OCI-LY7 (cell line): Measurements from ENCODE around the gene RNF212.

ENCODE experiments used
- CTCF ChIP-seq: fragments of 200-600 bp; sonication (generic); conservative IDR thresholded peaks from 2 replicates; pipeline ENCODE4 v1.5.1; 2014; ENCODE audit warnings: mild to moderate bottlenecking, antibody characterized with exemption, low read length, moderate library complexity, mixed read lengths
- EZH2phosphoT487 ChIP-seq: fragments of 200-600 bp; sonication (generic); IDR thresholded peaks from 2 replicates; pipeline ENCODE4 v1.6.1; 2018; ENCODE audit warnings: low read depth, borderline replicate concordance, mild to moderate bottlenecking, mixed run types, antibody characterized with exemption, low read length, moderate library complexity, mixed read lengths

- TF ChIP-seq CTCF (no peak), EZH2phosphoT487 (no peak)
Measured at GRCh38 chr4:1074077-1074476, 39.3 kb downstream of the RNF212 start.
